ENCODE data around the gene C1QB. TPM values are rescaled to one million over a fixed set of nuclear protein-coding genes. Genes with fewer than 3 reads are reported as not detected.

Gene C1QB
- total RNA-seq, 1 donor from 2014 or later, result not detected

GRCh38 chr1:22645931-22646330, 7.1 kb upstream of the C1QB start:
- TF ChIP-seq, protein P1, sequence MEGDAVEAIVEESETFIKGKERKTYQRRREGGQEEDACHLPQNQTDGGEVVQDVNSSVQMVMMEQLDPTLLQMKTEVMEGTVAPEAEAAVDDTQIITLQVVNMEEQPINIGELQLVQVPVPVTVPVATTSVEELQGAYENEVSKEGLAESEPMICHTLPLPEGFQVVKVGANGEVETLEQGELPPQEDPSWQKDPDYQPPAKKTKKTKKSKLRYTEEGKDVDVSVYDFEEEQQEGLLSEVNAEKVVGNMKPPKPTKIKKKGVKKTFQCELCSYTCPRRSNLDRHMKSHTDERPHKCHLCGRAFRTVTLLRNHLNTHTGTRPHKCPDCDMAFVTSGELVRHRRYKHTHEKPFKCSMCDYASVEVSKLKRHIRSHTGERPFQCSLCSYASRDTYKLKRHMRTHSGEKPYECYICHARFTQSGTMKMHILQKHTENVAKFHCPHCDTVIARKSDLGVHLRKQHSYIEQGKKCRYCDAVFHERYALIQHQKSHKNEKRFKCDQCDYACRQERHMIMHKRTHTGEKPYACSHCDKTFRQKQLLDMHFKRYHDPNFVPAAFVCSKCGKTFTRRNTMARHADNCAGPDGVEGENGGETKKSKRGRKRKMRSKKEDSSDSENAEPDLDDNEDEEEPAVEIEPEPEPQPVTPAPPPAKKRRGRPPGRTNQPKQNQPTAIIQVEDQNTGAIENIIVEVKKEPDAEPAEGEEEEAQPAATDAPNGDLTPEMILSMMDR (conservative IDR thresholded peaks at IDR 0.05; ENCODE audit: low read depth, low read length), result no peak
- no peak for DNase-seq (ENCODE audit: low read depth)
- no peak overlapping the region for H3K4me3 ChIP-seq (ENCODE audit: low read depth, low read length)

GRCh38 chr1:22646384-22646783, 6.7 kb upstream of the C1QB start:
- TF ChIP-seq, protein P1 (conservative IDR thresholded peaks at IDR 0.05; ENCODE audit: low read depth, low read length), result no peak
- no peak for DNase-seq (ENCODE audit: low read depth)
- H3K4me3 ChIP-seq (ENCODE audit: low read depth, low read length), result no peak overlapping the region

DNA sequence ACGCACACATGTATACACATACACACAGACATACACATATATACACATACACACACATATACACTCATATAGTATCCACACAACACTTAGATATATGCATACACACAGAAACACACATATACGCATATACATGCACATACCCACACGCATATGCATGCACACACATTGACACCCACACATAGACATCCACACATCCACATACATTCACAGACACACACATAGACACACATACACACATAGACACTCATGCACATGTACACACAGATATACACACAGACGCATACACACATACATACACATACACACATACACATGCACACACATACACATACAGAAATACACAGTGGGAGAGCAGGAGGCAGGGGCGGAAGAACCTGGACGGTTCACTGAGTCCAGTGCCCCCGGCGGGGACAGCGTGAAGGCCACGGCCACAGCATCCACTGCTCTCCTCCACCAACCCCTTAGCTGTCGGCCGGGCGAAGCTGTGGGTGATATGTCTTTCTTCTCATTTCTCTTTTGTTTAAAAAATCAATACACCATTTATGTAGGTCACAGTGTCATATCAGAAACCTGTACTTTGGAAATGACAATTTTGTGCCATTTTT, 2.8 kb upstream of the C1QB start:
- no peak for DNase-seq (ENCODE audit: low read depth)
- H3K4me3 ChIP-seq (ENCODE audit: low read depth, low read length), result no peak overlapping the region
- TF ChIP-seq, protein P1 (conservative IDR thresholded peaks at IDR 0.05; ENCODE audit: low read depth, low read length), result no peak

- no peak overlapping the region for H3K4me3 ChIP-seq (ENCODE audit: low read depth, low read length)
- TF ChIP-seq, protein P1 (conservative IDR thresholded peaks at IDR 0.05; ENCODE audit: low read depth, low read length), result no peak
- DNase-seq (ENCODE audit: low read depth), result no peak
These were observed 837 bp upstream of the C1QB start for GRCh38 chr1:22651941-22652856.

DNA sequence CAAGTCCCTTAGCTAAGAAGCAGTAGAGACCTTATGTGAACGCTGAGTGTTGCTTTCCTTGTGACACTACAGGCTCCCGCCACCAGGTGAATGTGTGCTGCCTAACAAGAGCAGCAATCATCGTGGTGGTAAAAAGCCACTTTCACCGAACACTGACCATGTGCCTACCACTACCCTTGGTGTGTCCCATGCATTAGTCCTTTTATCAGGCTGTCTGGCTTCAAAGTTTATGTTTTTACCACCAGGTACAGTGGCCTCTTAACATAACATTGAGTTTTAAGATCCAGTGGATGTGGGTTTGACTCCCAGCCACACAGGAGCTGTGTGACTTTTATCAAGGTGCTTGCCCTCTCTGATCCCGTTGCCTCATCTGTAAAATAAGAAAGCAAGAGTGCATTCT, 1.7 kb downstream of the C1QB start:
- DNase-seq (ENCODE audit: low read depth), result no peak

GRCh38 chr1:22658385-22659163, 5.5 kb downstream of the C1QB start:
- no peak overlapping the region for H3K4me3 ChIP-seq (ENCODE audit: low read depth, low read length)
- TF ChIP-seq, protein P1 (conservative IDR thresholded peaks at IDR 0.05; ENCODE audit: low read depth, low read length), result peak; percentile 39
- no peak for DNase-seq (ENCODE audit: low read depth)

More for the DNA sequence above, 1.7 kb downstream of the C1QB start:
- TF ChIP-seq, protein P1 (conservative IDR thresholded peaks at IDR 0.05; ENCODE audit: low read depth, low read length), result peak; percentile 8
- H3K4me3 ChIP-seq (ENCODE audit: low read depth, low read length), result no peak overlapping the region
